HAP-1 (cell line): Measurements from ENCODE around the gene WDR33.

Experiments
- DNase-seq, 2 experiments: peaks; one replicate each; pipeline ENCODE4 v3.0.0-alpha.2; 2016 to 2020; ENCODE audit warnings: low spot score in 2 of 2
- H3K27me3 ChIP-seq: fragments of 250-450 bp; sonication (Bioruptor Pico); 2 replicates; pipeline ENCODE4 v1.5.1; 2020; ENCODE audit warnings: low read depth, mild to moderate bottlenecking, moderate library complexity
- H3K36me3 ChIP-seq: fragments of 250-450 bp; sonication (Bioruptor Pico); replicated peaks from 2 replicates; pipeline ENCODE4 v1.5.1; 2020; ENCODE audit warnings: mild to moderate bottlenecking
- H3K4me1 ChIP-seq: fragments of 250-450 bp; sonication (Bioruptor Pico); 2 replicates; pipeline ENCODE4 v1.5.1; 2020; ENCODE audit warnings: mild to moderate bottlenecking
- H3K4me3 ChIP-seq: fragments of 250-450 bp; sonication (Bioruptor Pico); 2 replicates; pipeline ENCODE4 v1.5.1; 2020; ENCODE audit warnings: mild to moderate bottlenecking, moderate library complexity
- H3K9me3 ChIP-seq: fragments of 250-450 bp; sonication (Bioruptor Pico); 2 replicates; pipeline ENCODE4 v1.5.1; 2020; ENCODE audit warnings: mild to moderate bottlenecking, moderate library complexity
- in situ Hi-C: fragments of 300-500 bp; cut with MboI; formaldehyde crosslinking; loops from 3 replicates; pipeline ENCODE4 v1.14.3; 2020; ENCODE audit warnings: low sequenced_read_pairs, inconsistent platforms, mixed read lengths

WDR33 gene

DNA sequence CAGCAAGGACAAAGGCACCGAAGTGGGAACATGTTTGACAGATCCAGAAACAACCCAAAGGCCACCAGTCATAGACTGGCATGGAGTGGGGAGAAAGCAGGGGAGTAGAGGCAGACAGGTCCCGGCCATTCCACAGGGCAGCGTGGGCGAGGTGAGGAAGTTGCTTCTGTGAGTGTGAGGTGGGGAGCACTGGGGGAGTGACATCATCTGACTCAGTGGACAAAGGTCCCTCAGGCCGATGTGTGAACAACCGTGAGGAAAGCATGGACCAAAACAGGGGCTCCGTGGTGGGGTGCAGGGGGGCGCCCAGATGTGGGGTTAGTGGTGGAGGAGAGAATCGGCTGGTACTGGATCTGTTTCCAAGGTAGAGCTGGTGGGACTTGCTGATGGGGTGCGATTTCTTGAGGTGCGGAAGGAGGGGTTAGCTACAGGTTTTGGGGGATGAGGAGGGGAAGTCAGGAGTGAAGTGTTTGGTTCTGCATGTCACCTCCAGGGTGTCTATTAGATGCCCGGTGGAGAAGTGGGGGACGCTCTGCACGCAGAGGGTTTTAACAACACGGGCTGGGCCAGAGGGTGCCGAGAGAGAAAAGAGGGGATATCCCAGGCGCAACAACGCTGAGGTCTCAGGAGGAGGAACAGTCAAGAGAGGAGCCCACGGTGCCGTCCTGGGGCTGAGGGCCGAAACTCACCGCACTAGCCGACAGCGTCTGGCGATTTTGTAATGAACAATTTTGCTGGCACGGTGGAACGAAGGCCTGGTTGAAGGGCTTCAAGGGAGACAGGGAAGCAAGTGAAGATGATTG, 112.2 kb downstream of the WDR33 start:
- Histone ChIP-seq H3K36me3 (peaks cover 13% of the 10 kb centered on the region), H3K9me3 (no peaks in the 10 kb centered on the region), H3K4me1 (peaks cover 16% of the 10 kb centered on the region), H3K27me3 (no peaks in the 10 kb centered on the region), H3K4me3 (no peak overlapping the region)
- no peak for DNase-seq
- in situ Hi-C loops: no loop called here

DNA sequence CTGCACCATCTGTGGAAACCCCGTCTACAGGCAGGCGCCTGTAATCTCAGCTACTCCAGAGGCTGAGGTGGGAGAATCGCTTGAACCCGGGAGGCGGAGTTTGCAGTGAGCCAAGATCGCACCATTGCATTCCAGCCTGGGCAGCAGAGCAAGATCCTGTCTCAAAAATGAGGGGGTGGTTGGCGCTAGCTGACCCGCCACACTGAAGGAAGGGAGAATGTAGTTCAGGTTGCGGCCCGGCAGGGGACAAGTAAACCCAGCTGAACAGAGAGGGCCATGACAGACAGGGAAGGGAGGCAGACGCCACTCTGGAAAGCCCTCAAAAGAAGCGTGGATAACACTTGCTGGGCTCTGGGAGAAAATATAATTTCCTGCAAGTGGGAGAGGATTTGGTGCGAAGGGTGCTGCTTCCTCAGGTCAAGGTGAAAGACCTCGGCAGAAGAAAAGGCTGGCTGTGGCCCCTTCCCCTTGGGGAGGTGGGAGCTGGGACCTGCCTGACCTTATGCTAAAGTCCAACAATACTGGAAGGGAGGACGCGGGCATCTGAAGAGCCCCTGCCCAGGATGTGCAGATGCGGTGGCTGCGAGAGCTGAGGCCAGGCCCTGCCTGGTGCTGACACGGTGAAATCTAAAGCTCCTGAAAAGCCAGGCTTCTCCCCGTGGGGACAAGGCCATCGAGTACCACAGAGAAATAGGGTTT, 113.3 kb downstream of the WDR33 start:
- H3K9me3 ChIP-seq: no peaks in the 10 kb centered on the region
- DNase-seq: no peak
- peaks cover 4% of the 10 kb centered on the region; the same call in 1 of the 2 replicates for H3K36me3 ChIP-seq
- peaks cover 8% of the 10 kb centered on the region for H3K4me1 ChIP-seq
- in situ Hi-C loops: no loop called here
- no peaks in the 10 kb centered on the region for H3K27me3 ChIP-seq
- no peak overlapping the region for H3K4me3 ChIP-seq

DNA sequence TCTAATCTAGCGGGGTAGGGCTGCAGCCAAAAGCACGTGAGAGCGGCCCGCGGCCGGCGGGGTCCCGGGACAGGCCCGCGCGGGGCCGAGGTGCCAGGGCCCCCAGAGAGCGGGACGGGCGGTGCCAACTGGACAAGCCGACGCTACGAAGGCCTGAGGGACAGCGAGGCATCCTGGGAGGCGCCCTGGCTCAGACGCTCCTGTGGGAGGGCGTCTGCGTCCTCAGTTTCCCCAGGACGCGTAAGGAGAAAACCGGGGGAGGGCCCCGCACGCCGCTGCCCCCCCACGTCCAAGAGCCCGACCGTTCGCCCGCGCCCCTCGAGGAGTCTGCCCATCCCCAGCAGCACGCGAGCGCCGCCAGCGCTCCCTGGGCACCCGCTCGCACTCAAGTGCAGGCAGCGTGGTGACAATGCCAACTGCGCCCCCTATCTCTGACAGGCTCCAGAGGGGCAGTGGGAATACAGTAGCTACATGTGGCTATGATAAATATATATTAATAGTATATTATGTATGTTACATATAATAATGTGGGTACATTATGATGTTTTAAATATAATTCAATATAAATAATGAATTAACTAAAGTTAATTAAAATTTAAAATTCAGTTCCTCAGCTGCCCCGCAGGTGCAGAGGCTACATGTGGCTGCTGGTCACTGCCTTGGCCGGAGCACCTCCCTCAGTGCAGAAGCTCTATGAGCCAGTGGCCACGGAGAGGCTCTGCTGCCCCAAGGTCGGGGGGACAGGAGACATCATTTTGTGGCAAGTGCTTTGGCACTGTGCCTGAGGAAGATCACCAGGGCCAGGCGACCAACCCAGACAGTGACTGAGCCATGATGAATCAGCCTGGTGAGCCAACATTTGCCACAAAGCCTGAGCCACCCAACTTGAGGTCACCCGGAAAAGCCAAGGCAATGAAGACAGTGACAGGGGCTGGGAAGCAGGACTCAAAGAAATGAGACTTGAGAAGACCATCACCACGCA, 115.2 kb downstream of the WDR33 start:
- Histone ChIP-seq H3K36me3 (no peaks in the 10 kb centered on the region), H3K4me1 (peaks cover 2% of the 10 kb centered on the region; the same call in 1 of the 2 replicates), H3K9me3 (peaks cover 6% of the 10 kb centered on the region), H3K27me3 (no peaks in the 10 kb centered on the region), H3K4me3 (no peak overlapping the region)
- in situ Hi-C loops: no loop called here
- peak in 1 of 2 experiments; percentile 42 for DNase-seq

DNA sequence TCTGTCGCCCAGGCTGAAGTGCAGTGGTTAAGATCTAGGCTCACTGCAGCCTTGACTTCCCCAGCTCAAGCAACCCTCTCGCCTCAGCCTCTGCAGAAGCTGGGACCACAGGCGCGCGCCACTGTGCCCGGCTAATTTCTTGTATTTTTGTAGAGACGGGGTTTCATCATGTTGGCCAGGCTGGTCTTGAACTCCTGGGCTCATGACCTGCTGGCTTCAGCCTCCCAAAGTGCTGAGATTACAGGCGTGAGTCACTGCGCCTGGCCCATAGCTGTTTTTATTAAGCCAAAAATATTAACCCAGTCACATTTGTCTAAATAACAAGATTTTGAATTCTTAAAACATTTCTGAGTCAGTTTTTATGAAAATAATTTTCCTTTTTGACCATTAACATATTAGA, 116.0 kb downstream of the WDR33 start:
- no peak for DNase-seq
- no peaks in the 10 kb centered on the region for H3K27me3 ChIP-seq
- no peaks in the 10 kb centered on the region for H3K36me3 ChIP-seq
- no peaks in the 10 kb centered on the region for H3K4me1 ChIP-seq
- peaks cover 13% of the 10 kb centered on the region for H3K9me3 ChIP-seq
- in situ Hi-C loops: no loop called here
- no peak overlapping the region for H3K4me3 ChIP-seq

DNA sequence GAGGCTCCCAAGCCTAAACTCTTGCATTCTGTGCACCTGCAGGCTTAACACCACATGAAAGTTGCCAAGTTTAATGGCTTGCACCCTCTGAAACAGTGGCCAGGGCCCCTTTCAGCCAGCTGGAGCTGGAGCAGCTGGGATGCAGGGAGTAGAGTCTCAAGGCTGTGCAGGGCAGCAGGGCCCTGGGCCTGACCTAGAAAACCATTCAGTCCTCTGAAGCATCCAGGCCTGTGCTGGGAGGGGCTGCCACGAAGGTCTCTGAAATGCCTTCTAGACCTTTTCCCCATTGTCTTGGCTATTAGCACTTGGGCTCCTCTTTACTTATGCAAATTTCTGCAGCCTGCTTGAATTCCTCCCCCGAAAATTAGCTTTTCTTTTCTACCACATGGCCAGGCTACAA, 120.3 kb downstream of the WDR33 start:
- Histone ChIP-seq H3K36me3 (no peaks in the 10 kb centered on the region), H3K27me3 (no peaks in the 10 kb centered on the region), H3K9me3 (peaks cover 18% of the 10 kb centered on the region), H3K4me1 (peaks cover 3% of the 10 kb centered on the region; the same call in 1 of the 2 replicates), H3K4me3 (no peak overlapping the region)
- no peak for DNase-seq
- in situ Hi-C loops: no loop called here

DNA sequence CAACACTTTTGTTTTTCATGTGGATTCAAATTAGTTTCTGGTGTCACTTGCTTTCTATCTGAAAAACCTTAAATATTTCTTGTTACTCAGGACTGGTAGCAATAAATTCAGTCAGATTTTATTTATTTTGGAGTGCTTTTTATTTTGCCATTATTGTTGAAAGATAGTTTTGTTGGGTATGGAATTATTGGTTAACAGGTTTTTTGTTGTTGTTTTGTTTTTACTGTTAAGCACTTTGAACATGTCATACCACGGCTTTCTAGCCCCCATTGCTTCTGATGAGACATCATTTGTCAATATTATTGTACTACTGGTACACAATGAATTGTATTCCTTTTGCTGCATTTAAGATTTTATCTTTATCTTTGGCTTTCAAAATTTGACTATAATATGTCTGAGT, 122.6 kb downstream of the WDR33 start:
- H3K4me1 ChIP-seq: peaks cover 4% of the 10 kb centered on the region; the same call in 1 of the 2 replicates
- in situ Hi-C loops: no loop called here
- DNase-seq: no peak
- no peaks in the 10 kb centered on the region for H3K27me3 ChIP-seq
- no peaks in the 10 kb centered on the region for H3K36me3 ChIP-seq
- H3K4me3 ChIP-seq: no peak overlapping the region
- H3K9me3 ChIP-seq: peaks cover 18% of the 10 kb centered on the region

DNA sequence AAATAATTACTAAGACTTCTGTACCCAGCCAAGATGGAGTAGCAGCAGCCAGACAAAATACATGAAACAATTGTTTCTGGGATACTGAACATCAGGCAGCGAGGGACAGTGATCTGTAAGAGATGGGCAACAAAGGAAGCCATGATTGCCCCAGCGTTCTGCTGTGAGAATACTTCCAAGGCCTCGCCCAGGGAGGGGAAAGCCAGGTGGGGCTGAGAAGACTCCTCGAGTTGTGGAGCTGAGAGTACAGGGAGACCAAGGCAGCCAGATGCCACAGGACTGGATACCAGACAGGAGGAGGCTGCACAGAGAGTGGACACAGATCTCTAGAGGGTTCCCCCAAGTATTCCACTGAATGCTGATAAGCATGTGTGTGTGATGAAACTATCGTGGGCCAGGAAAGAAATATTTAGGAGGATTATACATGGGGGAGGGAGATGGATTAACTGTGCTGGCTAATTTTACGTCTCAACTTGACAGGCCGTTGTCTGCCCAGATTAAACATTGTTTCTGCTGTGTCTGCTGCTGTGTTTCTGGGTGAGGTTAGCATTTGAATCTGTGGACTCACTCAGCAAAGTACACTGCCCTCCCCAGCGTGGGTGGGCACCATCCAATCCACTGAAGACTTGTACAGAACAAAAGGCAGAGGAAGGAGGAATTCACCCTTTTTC, 125.4 kb downstream of the WDR33 start:
- Histone ChIP-seq H3K9me3 (peaks cover 9% of the 10 kb centered on the region), H3K4me3 (no peak overlapping the region), H3K4me1 (peaks cover 4% of the 10 kb centered on the region; the same call in 1 of the 2 replicates), H3K36me3 (no peaks in the 10 kb centered on the region), H3K27me3 (no peaks in the 10 kb centered on the region)
- in situ Hi-C loops: no loop called here
- no peak for DNase-seq

DNA sequence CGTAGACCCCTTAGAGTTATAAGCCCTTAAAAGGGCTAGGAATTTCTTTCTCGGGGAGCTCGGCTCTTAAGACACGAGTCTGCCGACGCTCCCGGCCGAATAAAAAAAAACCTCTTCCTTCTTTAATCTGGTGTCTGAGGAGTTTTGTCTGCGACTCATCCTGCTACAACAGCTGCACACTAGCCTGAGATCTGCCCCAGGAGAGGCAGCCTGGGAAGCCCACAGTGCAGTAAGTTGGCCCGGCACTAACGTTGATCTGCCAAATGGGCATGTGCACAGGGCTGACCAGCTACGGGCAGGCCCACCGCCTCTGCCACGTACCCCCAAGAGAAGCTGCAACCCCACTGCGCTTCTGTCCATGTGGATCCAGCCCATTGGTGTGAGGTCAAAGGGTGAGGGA, 127.2 kb downstream of the WDR33 start:
- Histone ChIP-seq H3K4me3 (no peak overlapping the region), H3K27me3 (no peaks in the 10 kb centered on the region), H3K9me3 (0 out of 2 replicates have a peak, but pooled peaks cover 4% of the 10 kb centered on the region), H3K4me1 (peaks cover 4% of the 10 kb centered on the region; the same call in 1 of the 2 replicates), H3K36me3 (no peaks in the 10 kb centered on the region)
- DNase-seq: no peak
- in situ Hi-C loops: no loop called here

DNA sequence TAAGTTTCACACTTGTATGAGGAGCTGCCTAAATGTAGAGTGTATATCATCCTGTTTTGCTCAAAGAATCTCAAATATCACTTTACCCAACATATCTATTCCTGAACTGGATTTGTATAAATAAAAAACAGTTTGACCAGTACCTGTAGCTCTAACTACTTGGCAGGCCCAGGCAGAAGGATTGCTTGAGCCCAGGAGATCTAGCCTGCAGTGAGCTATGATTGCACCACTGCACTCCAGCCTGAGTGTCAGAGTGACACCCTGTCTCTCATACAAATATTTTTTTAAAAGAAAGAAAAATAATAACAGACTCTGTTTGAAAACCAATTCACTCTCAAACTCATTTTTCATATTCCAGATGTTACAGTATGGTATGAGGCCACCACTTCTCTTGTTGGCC, 127.9 kb downstream of the WDR33 start:
- no peak for DNase-seq
- H3K4me1 ChIP-seq: peaks cover 4% of the 10 kb centered on the region; the same call in 1 of the 2 replicates
- in situ Hi-C loops: no loop called here
- no peaks in the 10 kb centered on the region for H3K27me3 ChIP-seq
- H3K36me3 ChIP-seq: no peaks in the 10 kb centered on the region
- H3K9me3 ChIP-seq: no peaks in the 10 kb centered on the region
- H3K4me3 ChIP-seq: no peak overlapping the region

DNA sequence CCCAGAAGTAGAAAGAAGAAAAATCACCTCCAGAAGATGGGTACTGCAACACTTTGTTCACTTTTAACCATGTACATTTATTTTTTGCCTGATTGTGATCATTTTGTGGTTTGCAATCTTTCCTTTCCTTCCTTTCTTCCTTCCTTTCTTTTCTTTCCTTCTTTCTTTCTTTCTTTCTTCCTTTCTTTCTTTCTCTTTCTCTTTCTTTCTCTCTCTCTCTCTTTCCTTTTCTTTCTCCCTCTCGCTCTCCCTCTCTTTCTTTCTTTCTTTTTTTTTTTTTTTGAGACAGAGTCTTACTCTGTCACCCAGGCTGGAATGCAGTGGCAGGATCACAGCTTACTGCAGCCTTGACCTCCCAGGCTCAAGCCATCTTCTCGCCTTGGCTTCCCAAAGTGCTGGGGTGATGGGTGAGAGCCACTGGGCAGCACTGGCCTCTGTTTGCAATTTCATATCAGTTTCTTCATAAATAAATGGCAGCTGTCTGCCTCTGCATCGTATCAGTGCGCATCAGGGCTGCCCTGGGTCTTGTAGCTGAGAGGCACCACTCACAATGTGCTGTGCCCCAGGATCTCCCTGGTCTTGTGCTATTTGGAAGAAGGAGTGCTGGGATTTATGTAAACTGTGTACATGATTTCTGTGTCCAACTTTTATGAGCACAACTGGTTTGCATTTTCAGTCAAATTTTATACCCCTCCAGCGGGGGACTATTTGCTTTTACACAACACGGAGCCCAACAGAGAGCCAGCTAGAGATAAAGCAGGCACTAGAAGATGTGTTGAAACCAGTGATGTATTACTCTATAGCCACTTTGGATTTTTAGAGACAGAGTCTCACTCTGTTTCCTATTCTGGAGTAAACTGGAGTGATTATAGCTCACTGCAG, 128.8 kb downstream of the WDR33 start:
- Histone ChIP-seq H3K36me3 (no peaks in the 10 kb centered on the region), H3K9me3 (no peaks in the 10 kb centered on the region), H3K4me3 (no peak overlapping the region), H3K4me1 (peaks cover 4% of the 10 kb centered on the region; the same call in 1 of the 2 replicates), H3K27me3 (0 out of 2 replicates have a peak, but pooled peaks cover 2% of the 10 kb centered on the region)
- in situ Hi-C loops: no loop called here
- no peak for DNase-seq

DNA sequence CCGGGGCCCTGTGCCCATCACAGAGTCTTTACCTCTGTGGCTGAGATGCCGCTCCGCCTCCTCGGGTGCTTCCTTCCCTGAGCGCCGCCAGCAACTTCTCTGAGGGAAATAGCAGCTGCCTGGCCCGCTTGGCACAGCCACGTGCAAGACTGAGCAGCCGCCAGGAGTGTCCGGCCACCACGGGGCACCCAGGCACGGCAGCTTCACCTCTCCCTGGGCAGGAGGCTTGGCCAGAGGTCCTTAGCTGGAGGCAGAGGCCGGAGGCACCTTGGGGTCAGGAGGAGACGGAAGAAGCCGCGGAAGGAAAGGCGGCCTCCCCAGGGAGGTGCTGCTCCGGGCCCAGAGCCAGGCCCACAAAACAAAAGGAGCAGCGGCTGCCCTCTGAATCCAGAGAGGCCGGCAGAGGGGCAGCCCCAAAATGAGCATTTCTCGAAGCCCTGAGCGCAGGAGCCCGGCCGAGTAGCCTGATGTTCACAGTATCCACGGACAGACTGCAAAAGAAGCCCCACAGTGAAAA, 129.6 kb downstream of the WDR33 start:
- no peaks in the 10 kb centered on the region for H3K36me3 ChIP-seq
- no peak for DNase-seq
- no peak overlapping the region for H3K4me3 ChIP-seq
- H3K9me3 ChIP-seq: no peaks in the 10 kb centered on the region
- peaks cover 4% of the 10 kb centered on the region; the same call in 1 of the 2 replicates for H3K4me1 ChIP-seq
- peaks cover 8% of the 10 kb centered on the region; the same call in 1 of the 2 replicates for H3K27me3 ChIP-seq
- in situ Hi-C loops: no loop called here

DNA sequence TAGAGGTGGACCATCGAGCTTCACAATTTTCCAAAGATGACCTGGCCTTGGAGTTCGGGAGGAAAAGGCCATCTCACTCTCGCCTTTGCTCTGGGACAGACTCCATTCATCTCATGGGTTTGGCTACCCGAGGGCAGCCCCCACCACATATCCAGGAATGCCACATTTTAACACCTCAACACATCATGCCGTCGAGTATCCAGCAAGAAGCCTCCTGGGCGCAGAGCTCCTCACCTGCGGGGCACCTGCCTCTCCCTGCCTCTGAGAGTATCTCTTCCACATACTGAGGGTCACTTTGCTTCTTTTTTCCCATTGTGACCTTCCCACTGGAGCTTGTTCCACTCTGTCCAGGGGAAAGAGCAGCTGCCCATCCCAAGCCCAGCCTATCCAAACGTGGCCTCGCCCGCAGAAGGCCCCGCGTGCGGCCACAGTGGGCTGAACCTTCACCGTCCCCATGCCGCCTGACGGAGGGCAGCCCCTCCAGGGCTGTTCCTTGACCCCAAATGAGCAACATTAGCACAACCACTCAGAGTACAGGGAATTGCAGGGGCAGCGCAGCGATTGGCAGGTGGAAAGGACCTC, 130.2 kb downstream of the WDR33 start:
- Histone ChIP-seq H3K9me3 (no peaks in the 10 kb centered on the region), H3K4me1 (peaks cover 2% of the 10 kb centered on the region; the same call in 1 of the 2 replicates), H3K4me3 (no peak overlapping the region), H3K36me3 (no peaks in the 10 kb centered on the region), H3K27me3 (peaks cover 8% of the 10 kb centered on the region; the same call in 1 of the 2 replicates)
- no peak for DNase-seq
- in situ Hi-C loops: no loop called here
